AG10803 (cell line): Measurements from ENCODE around the gene ZNF329.

ENCODE experiments used
- DNase-seq: peaks from one replicate; pipeline ENCODE4 v3.0.0; 2010; ENCODE audit warnings: low read depth
- H3K4me3 ChIP-seq: 2 replicates; pipeline ENCODE4 v1.5.1; 2011; ENCODE audit warnings: mild to moderate bottlenecking, low read length, control low read depth
- TF ChIP-seq, protein P1 (sequence below): conservative IDR thresholded peaks from 2 replicates; pipeline ENCODE4 v1.5.1; 2011; ENCODE audit warnings: mild to moderate bottlenecking, low read length, control low read depth, inconsistent platforms

ZNF329 gene

DNA sequence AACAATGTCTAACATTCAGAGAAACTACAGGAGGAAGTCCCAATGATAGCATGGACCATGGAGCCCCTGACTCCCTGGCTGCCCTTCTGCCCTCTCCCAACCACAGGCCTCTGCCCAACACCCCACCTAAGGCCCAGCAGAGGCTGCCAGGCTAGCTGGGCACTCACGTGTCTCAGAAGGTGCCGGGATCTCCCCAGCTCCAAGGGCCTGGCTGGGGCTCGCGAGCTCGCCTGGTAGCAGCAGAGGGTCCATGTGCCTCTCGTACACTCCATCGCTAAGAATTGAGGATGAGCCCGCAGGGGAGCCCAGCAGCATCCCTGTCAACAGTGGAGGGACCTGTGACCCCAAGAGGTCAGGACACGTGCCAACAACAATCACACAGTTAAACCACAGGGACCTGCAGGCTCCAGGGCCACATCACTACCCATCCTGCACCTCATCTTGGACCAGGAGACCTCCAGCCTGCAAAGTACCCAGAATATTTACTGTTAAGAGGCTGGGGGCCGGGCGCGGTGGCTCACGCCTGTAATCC is 62.0 kb downstream of the ZNF329 start:
- TF ChIP-seq, protein P1, sequence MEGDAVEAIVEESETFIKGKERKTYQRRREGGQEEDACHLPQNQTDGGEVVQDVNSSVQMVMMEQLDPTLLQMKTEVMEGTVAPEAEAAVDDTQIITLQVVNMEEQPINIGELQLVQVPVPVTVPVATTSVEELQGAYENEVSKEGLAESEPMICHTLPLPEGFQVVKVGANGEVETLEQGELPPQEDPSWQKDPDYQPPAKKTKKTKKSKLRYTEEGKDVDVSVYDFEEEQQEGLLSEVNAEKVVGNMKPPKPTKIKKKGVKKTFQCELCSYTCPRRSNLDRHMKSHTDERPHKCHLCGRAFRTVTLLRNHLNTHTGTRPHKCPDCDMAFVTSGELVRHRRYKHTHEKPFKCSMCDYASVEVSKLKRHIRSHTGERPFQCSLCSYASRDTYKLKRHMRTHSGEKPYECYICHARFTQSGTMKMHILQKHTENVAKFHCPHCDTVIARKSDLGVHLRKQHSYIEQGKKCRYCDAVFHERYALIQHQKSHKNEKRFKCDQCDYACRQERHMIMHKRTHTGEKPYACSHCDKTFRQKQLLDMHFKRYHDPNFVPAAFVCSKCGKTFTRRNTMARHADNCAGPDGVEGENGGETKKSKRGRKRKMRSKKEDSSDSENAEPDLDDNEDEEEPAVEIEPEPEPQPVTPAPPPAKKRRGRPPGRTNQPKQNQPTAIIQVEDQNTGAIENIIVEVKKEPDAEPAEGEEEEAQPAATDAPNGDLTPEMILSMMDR: no peak
- H3K4me3 ChIP-seq: no peak overlapping the region
- no peak for DNase-seq

DNA sequence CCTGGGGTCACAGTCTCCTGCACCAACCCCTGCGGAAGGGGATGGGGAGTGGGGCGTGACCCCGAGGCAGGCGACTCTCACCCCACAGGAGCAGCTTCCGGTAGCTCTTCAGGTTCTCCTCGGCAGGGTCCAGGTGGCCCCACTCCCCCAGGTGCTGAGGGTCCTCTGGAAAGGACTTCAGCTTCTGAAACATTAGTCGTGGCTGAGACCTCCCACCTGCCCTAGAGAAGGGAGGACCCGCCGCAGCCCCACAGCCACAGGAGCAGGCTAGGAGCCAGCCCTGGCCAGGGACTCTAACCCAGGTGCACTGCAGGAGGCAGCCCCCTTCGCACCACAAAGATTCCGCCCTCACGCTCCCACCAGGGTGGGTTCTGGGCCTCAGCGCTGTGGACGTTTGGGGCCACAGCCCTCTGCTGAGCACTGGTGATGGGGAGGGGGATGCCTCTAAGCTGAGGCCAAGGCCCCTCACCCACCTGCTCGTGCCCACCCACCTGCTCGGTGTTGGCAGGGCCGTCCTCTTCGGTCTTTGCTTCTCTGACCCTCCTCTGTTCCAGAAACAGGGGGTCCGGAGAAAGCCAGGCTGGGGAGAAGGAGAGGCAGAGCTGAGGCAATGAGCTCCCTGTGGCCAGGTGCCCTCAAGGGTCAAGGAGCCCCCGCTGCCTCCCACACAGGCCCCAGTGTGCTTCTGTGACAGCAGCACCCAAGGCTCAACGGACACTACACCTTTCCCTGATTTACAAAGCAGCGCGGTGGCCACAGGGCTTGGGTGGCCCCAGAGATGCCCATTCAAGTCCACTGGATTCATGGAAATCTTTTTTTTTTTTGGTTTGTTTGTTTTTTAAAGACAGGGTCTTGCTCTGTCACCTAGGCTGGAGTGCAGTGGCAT is 63.5 kb downstream of the ZNF329 start:
- no peak for DNase-seq
- TF ChIP-seq, protein P1: no peak

DNA sequence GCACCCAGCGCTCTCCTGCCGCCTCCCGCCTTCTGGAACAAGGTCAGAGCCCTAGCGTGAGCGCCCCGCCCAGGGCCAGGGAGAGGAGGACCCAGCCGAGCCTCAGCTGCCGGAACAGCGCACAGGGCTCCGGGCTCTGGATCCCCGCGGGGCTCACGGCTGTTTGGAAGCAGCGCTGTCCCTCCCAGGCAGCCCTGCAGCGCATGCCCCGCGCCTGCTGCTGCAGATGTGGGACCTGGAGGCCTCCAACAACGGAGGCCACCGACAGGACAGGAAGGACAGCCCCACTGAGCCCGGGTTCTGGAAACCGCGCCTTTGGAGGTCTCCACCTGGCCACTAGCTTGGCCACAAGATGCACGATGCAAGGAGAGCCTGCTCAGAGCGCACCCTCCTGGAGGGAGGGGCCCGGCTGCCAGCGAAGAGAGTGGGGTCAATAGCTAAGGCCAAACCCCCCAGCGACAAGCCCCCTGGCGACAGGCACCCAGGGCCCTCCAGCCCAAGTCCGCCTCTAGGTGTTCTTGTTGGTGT is 65.2 kb downstream of the ZNF329 start:
- TF ChIP-seq, protein P1: no peak
- no peak overlapping the region for H3K4me3 ChIP-seq
- no peak for DNase-seq

More for the DNA sequence above, 63.5 kb downstream of the ZNF329 start:
- no peak overlapping the region for H3K4me3 ChIP-seq

DNA sequence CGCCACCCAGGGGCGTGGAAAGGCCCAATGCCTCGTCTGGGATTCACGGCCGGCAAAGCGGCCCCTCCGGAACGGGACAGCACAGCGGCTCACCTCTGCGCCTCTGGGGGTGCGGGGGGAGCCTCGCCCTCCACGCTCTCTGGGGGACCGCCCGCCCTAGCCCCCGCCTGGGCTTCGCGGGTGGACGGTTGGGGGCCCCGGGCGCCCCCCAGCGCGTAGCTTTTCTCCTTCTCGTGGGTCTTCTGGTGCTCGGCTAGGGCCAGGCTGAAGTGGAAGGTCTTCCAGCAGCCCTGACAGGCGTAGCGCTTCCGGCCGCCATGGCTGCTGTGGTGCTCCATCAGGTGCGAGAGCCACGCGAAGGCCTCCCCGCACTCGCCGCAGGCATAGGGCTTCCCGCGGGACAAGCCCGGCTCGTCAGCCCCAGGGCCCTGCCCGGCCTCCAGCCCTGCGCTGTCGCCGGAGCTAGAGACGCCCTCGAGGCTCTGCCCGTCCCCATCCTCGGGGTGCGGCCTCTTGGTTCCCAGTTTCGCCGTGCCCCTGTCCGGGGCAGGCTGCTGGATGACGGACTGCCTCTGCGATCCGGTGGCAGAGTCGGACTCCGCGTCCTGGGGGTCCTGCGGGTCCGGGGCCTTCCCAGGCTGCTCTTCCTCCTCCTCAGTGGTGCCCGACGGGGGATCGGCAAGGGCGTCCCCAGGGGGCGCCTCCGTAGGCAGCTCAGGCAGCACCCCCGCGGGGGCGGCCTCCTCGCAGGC is 65.8 kb downstream of the ZNF329 start:
- TF ChIP-seq, protein P1: no peak
- H3K4me3 ChIP-seq: no peak overlapping the region
- DNase-seq: no peak

DNA sequence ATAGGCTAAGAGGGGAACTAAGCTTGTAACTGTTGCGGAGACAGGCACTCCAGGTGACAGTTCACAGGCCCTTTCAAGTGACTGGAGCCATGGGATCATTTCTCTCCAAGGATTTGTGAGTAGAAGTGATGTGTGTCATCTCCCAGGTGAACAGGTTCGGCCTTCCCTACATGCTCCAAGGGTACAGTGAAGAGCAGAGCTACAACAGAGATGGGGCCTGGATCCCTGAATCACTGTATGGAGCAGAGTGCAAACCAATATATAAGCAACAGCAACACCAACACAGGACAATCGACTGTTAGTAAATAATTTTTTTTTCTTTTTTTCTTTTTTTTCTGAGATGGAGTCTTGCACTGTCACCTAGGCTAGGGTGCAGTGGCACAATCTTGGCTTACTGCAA is 67.6 kb downstream of the ZNF329 start:
- DNase-seq: no peak
- no peak overlapping the region for H3K4me3 ChIP-seq
- TF ChIP-seq, protein P1: no peak

DNA sequence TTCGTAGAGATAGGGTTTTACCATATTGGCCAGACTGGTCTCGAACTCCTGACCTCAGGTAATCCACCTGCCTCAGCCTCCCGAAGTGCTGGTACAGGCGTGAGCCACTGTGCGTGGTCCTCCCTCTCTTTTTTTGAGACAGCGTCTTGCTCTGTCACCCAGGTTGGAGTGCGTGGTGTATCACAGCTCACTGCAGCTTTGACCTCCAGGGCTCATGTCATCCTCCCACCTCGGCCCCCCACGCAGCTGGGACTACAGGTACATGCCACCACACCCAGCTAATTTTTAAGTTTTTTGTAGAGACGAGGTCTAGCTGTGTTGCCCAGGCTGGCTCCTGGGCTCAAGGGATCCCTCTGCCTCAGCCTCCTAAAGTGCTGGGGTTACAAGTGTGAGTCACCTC is 70.8 kb downstream of the ZNF329 start:
- no peak overlapping the region for H3K4me3 ChIP-seq
- no peak for DNase-seq
- TF ChIP-seq, protein P1: no peak
